Effector CD4-positive, alpha-beta T cell (primary cell): ENCODE data around the gene TIMM21.

ENCODE experiments used
- DNase-seq: peaks from one replicate; pipeline ENCODE4 v3.0.0-alpha.2; 2020

The TIMM21 gene

DNA sequence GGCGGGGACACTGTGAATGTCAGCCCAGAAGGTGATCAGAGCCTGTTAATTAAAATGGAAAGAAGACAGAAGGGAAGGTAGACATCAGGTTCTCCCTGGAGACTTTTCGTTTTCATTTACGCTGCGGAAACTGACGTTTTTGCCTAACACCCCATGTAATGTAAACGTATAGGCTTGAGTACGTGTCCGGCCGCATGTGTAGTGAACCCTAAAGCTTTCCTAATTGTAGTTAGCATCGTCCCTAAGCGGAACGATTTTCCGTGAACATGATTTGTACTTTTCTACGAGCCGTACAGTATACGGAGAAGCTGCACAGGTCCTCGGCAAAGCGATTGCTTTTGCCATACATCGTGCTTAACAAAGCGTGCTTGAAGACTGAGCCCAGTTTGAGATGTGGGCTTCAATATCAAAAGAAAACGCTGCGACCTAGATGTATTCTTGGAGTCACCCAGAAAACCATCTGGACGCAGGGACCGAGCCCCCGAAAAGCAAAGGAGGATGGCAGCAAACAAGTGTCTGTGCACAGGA, 284 bp downstream of the TIMM21 start:
- no peak for DNase-seq

DNA sequence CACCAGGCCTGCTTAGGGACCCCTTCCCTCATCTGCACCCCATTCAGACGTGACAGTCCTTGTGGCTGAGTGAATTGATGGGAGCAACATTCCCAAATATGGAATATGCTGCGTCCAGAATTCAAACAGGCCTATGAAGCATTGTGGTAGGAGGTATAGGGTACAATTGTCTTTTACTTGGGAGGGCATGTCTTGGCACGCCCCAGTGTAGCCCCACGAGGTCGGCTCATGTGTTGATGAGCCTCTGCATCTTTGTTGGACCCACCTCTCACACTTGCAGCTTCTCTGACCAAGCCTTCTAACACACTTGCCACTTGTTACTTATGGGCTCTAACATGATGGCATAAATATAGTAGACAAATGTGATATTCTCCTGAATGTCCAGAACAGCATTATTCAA, 1.6 kb downstream of the TIMM21 start:
- DNase-seq = no peak

DNA sequence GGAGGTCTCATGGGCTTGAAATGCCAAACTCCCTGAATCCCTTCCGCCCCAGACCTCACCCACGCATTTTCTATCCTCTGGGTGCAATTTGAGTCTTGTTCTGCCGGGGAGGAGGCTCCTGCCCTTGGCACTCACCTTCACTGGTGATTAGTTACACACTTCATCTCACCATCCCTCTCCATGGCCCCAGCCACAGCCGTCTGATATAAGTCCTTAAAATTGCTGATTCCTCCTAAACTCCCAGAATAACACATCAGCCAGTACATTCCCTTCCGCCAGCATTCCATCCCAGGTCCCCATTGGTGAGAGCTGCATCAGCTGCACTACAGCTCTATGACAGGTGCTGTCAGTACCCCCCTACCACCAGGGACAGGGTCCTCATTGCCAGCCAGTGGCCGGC, 3.9 kb downstream of the TIMM21 start:
- DNase-seq = no peak

DNA sequence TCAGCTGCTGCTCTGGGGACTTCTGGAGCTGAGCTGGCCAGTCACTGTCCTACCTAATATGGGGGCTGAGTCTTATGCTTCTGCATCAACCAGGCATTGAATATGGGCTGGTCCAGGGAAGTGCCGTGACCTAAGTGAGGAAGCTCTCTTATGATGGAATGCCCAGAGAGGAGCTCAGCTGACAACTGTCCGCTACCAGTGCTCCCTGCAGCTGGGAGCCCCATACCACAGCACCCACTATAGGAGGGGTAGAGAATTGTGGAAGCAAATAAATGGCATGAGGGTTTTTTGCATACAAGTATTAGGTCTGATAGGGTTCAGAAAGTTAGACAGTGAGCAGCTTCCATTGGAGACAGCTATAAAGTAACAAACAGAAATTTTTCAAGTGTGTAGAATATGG, 4.5 kb downstream of the TIMM21 start:
- DNase-seq = no peak

DNA sequence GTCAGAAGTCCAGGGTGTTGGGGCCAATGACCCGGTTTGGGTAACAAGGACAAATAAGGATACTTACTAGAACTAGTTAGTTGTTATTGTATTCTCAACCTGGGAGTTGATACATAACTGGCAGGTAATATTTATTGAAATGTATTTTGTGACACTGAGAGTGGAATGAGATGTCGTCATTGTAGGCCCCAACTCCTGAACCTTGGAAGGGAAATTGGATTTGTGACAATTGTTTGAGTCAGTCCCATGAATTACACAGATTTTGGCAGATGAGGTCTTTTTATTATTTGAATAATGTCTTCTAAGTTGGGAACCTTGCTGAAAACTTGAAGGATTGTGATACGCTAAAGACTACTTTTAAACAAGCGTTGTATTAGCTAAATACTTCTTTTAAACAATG, 5.1 kb downstream of the TIMM21 start:
- no peak for DNase-seq

DNA sequence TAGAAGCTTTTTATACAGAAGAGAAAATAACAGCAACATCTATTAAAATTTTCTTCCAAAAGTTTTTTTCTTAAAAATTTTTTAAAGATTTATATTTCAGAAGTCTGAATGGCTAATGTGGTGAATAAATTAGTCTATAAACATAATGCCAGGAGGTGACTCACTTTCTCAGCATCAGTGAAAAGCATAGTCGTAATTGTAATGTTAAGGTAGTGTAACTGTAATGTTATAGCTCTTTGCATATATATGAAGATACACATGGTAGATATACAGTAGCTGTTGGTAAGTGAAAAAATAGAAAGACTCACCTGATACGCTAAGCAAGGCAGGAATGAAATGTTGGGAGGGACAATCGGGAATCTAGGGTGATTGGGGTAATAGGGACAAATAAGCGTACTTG, 5.5 kb downstream of the TIMM21 start:
- DNase-seq = no peak

DNA sequence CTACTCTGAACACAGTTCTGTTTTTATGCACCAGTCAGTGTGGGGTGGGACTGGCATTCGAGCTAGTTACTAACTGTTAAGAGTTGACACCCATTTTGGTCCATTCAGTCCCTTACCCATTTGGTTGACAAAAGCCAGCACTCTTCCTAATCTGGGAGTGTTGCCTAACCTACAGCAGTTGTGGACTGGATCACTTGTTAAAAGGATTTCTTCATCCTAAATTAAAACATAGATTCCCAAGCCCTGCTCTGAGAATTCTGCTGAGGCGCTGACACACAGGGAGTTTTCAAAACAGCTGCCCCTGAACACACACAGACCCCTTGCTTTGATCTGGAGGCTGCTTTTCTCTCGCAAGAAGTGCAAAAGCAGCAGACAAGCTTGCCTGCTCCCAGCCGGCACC, 6.4 kb downstream of the TIMM21 start:
- no peak for DNase-seq

DNA sequence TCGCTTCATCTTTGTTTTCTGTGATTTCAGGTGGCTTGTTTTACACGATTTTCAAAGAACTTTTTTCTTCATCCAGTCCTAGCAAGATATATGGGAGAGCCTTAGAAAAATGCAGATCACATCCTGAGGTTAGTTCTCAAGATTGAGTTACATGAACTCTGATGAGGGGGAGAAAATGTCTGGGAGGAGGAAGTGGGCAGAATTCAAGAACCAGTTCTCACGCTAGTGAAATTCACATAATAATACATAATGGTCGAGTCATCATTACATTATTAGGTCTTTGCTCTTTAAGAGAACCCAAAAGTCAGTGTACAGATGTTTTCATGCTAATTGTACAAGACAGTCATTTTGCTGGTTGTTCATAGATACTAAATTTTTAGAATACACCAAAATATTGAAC, 7.0 kb downstream of the TIMM21 start:
- DNase-seq = no peak

DNA sequence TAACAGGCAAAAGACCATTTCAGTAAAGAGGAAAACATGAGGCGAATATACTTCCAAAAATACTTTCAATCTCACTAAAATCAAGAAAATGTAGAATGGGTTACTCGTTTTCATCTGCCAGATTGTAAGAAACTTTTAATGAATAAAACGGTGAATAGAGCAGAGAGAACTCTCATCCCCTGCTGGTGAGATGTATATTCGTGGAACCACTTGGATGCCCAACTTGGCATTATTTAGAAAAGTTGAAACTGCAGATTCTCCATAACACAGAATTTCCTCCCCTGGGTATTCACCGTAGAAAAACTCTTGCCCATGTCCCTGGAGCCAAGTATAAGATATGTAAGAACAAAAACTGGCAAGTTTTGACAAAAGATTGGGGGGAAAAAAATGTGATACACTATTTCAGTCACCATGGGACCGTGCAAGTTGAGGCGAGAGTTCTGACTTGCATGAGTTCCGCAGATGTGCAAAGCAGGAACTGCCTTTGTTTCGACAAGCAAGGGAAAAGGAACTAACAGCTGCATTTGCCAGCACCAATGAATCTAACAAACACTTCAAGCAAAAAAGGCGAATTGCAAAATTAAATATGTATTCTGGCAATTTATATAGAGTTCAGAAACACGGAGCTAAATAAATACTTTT, 14.8 kb downstream of the TIMM21 start:
- no peak for DNase-seq

DNA sequence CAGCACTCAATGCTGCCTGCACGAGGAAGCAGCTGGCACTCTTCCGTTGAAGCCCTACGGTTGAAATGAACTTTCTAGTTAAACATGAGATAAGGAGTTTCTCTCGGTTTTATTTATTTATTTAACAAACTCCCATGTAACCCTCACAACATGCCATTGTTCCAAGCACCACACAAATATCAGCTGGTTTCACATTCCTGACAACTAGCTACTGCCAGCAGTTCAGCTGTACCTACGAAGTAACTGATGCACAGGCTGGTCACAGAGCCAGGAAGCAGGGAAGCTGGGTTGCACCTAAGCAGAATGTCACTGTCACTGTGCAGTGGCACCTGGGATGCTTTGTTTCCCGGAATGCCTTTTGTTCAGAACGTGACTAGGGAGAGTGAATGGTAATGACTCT, 18.1 kb downstream of the TIMM21 start:
- no peak for DNase-seq

DNA sequence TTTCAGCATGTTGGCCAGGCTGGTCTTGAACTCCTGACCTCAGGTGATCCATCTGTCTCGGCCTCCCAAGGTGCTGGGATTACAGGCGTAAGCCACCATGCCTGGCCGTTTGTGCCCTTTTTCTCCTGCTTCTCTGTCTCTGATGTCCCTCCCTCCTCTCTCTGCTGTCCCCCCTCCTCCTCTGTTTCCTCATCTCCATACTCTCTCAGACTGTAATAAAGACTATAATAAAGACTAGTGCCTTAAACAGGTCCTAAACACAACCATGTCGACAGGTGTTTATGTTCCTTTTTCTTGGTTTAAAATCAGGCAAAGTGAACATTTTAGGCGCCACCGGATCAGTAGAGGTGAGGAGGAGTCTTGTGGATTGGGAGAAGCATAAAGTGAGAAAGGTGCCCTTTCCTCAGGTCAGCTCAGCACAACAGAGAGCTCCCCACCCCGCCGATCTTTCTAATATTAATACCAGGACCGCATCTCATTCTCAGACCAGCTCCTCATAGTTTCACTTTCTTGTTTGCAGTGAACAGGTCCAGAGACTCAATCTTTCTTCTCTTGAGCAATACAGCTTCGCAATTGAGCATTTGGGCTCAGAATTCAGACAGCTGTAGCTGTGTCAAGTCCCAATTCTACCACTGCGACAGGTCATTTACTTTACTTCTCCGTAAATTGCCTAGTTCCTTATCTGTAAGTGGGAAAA, 23.7 kb downstream of the TIMM21 start:
- DNase-seq = no peak

DNA sequence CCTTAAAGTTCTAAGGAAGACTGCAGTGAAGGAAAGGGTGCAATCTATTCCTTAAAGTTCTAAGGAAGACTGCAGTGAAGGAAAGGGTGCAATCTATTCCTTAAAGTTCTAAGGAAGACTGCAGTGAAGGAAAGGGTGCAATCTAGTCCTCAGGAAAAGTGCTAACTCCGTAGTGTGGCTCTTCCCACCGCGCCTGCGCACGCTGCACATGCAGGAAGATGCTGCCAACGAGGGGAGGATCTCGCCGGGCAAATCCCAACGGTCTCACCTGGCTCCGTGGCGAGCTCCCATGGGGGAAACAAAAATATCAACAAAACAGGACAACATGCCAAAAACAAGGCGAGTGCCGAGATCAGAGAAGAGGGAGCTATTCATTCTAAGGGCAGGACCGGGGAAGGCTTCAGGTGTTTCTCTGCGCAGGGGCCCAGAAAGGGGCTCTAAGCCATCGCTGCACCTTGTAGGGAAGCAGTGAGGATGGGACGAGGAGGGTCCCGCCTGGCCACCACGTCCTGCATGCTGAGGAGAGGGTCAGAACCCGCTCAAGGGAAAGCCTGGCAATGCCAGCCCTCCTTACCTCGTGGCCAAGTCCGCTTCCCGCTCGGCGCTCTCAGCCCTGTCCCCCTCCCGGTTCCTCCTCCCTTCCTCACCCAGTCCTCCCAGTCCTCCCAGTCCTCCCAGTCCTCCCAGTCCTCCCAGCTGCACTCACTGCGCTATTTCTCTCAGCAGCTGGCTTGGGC, 24.5 kb downstream of the TIMM21 start:
- no peak for DNase-seq

DNA sequence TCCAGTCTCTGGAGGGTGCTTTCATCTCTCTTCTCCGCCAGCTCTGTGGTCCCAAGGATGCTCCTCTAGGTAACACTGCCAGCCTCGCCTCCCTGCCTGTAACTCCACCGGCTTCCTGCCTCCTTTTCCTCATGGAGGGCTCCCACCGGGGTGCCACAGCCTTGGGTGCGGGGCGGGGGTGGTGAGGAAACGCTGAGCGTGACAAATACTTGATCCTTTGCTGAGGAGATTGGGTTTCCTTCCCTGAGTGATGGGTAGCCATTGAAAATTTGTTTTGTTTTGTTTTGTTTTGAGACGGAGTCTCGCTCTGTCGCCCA, 25.1 kb downstream of the TIMM21 start:
- no peak for DNase-seq

DNA sequence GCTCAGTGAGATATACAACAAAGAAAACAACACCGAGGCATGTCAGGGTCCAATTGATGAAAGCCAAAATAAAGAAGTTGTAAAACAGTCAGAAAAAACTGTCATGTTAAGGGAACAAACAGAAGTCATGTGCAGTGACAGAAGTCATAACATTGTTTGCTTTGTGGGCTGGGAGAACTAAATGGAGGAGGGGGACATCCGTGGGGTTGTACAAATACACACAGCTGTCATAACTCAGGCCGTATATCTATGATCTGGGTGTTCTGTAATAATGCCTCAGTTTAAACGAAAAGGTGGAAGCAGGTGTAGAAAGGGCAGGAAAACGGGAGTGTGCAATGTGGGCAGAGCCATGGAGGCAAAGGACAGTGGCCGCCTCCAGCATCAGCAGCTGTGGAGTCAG, 27.3 kb downstream of the TIMM21 start:
- DNase-seq = no peak

DNA sequence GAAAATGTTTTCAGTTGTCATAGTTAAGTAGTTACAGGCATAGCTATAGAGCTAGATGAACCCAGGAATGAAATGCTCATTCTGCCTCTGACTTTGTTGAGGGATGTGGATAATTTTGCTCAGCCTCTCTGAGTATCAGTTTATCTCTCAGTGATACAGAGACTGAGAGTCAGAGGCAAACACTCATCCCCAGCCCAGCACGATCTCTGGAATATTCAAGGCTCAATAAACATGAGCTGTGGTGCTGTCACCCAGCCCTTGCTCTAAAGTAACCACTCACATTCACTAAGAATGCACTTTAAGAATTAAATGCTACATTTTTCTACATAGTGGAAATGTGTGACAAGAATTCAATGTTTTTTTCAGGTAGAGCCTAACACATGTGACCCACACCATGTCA, 30.6 kb downstream of the TIMM21 start:
- no peak for DNase-seq

DNA sequence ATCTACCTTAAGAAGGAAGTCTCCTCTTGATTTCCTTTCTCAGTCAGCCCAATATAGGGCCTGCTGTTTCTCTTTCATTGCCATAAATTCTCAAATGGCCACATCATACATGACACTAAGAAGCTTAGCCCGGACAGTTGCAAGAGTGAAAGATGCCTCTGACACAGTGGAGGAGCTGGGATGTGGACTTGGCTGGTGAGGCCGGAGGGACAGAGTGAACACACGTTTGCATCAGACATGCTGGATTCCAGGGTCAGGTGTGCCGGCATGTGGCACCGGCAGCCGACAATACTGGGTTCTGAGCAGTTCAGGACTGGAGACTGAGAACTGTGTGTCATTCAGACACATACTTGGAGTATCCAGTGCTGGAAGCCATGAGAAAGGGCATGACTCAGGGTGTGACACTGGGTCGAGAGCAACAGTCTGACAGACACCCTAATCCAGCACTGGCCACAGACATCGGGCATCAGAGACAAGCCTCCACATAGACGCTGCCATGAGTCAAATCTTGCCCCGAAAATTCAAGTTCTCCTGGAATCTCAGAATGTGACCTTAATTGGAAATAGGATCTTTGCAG, 31.4 kb downstream of the TIMM21 start:
- no peak for DNase-seq

DNA sequence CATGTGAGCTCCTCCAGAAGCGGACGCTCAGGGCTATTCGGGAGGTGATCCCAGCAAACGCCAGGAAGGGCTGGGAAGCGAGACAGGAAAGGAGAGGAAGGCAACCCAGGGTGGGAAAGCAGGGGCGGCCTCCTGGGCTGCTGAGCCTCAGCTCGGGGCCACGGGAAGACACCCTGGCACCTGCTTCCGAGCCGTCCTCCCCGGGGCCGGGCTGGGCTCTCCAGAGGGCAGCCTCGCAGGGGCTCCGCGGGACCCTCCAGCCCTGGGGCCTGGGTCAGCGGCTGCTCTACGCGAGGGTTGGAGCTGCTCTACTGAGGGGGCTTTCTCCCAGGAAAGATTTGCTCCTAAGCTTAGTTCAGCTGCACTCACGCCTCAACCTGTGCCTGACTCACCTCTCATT, 34.0 kb downstream of the TIMM21 start:
- no peak for DNase-seq

DNA sequence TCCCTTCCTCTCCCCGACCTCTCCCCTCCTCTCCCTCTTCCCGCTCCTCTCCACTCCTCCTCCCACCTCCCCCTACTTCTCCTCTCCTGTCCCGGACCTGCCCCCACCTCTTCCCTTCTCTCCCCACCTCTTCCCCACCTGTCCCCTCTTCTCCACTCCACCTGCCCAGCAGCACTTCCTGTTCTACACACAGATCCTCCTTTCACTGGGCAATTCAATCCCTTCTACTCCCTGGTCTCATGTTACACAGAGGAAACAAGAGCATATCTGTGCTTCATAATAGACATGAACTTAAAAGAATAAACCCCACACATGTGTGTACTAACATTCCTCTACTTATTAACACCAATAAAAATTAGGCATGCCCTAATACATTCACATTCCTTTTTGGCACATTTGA, 34.8 kb downstream of the TIMM21 start:
- DNase-seq = no peak

DNA sequence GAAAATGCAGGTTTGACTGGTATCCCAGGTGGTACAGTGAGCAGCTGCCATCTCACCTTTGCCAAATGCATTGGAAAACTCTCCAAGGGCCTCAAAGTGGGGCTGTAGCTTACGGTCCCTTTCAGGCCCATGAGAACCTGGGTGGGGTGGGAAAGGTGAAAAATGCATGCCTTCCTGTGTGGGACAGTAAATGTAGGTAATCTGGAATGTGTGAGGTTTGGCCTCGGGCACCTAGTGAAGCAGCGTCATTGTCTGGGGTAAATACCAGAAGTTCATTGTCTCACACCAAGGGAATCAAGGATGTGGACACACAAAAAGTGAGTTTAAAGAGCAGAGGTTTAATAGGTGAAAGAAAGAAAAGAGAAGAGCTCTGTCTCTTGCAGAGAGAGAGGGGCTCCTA, 36.6 kb downstream of the TIMM21 start:
- no peak for DNase-seq

DNA sequence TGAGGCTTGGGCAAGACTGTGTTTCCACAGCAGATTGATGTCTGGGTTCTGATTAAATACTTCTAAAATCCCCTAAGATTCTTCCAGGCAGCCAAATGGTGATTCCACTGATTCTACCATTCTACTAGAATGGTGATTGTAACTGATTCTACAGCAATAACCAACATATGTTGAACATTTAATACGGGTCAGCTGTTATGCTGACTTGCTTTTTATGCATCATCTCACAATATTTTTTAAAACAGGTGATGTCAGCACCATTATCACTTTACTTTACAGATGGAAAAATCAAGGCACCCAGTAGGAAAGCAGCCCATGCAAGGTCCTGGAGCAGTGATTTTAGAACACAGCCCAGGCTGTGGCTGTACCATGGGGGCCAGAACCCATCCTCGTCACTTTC, 37.5 kb downstream of the TIMM21 start:
- DNase-seq = no peak

DNA sequence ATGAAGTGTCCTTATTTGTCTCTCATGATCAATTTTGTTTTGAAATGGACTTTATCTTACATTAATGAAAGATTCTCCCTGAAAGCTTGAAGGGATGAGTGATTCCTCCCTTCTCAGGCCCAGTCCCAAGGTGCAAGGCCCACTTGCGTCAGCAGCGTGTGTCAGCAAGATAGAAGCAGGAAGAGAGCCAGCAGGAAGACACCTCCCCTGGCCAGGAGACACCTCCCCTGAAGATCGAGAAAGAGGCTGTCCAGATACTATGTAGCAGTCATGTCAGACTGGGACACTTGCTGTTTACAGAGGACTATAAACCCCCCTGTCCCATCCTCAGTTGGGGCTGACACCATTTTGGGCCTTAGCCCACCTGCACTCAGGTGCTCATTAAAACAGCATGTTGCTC, 38.3 kb downstream of the TIMM21 start:
- DNase-seq = no peak

DNA sequence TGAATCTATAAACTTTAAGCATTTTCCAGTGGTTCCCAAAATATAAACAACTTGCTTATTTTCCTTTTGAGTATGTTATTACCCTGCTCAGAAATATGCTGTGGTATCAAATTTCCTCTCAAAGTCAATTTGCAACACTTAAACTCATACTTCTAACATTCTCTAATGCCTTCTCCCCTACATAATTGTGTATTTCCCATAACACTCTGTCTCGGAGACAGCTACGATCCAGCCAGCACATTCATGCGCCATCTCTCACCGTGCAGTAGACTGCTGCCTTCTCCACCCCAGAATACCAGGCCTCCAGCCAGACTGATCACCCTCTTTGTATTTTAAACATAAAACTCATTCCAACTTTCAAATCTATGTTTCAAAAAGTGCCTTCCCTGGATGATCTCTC, 41.8 kb downstream of the TIMM21 start:
- no peak for DNase-seq

DNA sequence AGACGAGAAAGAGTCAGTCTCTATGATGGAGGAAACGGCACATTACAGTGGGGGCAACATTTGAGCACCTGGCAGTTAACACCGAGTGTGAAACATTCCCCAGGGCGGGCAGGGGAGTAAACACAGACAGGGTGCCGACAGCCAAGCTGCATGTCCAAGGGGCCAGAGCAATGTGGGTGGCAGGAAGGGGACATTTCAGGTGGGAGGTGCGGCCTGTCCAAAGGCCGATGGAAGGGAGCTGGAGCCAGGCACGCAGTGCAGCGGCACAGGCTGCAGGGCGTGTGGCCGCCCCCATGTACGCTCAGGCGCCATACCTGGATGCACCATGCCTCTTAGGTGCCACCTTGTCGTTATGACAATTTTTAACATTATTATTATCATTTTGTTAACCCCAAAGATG, 43.3 kb downstream of the TIMM21 start:
- DNase-seq = no peak

DNA sequence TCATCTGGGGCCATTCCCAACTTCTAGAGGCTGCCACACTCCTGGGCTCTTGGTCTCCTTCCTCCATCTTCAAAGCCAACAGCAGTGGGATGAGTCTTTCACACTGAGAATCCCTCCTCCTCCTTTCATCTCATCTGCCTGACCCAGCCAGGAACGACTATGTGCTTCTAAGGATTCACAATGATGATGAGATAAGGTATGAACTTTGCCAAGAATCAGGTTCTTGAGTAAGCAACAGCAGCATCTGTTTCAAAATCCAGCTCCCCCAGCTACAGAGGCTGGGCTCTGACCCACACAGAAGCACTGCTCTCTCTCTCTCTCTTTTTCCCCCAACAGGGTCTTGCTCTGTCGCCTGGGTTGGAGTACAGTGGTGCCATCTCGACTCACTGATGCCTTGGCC, 46.4 kb downstream of the TIMM21 start:
- DNase-seq = no peak
